ENCODE results near the gene PSMA5.

PSMA5 gene

DNA sequence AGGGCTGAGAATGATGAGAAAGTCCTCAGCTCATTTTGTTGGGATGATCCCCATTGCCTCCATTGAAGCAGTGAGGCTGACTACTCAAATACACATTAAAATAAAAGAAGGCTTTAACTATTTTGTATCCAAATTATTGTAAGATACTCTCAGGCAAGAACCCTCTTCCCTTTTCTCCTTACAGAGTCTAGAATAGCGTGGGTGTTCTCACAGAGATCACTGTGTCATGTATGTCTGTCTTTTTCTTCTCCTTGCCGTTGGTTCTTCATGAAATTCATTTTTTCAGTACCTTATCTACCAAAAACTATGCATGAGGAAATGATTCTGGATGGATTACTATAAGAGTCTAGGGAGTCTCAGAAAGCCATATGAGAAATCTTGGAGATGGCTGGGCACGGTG is 58.6 kb downstream of the PSMA5 start:
- DNase-seq (ENCODE audit: low spot score), result no peak

DNA sequence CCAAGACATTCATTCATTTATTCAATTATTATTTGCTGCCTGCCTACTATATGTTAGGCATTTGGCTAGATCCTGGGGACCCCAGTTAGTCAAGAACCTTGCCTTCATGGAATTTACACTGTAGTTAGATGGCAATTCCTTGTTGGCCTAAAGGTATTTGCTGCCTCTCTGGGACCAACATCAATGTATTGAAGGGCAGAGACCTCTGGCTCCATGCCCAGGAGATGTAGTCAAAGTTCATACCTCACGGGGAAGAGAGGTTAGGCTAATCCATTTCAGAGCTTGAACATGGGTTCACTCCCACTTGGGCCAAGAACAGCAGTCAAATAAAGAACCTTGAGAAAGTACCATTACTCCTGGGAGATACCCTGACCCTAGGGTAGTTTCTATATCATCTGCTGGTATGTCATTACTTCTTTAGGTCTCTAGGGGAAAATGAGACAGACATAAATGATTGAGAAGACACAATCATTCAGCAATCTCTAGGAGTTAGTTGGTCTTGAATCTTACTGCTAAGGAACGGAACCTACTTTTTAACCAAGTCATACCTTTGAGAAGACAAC is 60.5 kb downstream of the PSMA5 start:
- no peak for DNase-seq (ENCODE audit: low spot score)

DNA sequence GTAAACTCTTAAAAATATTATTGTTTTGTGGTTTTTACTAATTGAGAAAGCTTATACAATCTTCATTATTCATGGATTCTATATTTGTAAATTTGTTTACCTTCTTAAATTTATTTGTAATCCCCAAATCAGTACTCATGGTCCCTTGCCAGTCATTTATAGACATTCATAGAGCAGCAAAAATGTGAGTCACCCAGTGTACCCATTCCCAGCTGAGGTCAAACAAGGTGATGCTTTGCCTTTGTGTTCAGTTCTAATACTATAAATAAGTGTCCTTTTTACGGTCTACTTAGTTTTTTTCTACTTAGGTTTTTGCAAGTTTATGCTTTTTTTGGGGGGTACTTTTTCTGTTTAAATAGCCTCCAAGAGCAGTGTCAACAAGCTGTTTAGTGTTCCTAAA is 64.6 kb downstream of the PSMA5 start:
- peak; percentile 28 for DNase-seq (ENCODE audit: low spot score)

DNA sequence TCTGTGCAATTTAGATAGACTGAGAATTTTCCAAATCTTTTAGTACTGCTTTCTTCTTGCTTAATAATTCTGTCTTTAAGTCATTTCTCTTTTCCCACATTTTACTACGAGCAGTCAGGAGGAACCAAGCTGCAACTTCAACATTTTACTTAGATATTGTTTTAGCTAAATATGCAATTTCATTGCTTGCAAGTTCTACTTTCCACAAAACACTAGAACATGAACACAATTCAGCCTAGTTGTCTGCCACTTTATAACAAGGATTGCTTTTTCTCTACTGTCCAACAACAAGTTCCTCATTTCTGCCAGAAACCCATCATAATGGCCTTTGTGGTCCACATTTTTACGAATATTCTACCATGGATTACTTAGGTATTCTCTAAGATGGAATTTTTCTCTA is 65.2 kb downstream of the PSMA5 start:
- no peak for DNase-seq (ENCODE audit: low spot score)

DNA sequence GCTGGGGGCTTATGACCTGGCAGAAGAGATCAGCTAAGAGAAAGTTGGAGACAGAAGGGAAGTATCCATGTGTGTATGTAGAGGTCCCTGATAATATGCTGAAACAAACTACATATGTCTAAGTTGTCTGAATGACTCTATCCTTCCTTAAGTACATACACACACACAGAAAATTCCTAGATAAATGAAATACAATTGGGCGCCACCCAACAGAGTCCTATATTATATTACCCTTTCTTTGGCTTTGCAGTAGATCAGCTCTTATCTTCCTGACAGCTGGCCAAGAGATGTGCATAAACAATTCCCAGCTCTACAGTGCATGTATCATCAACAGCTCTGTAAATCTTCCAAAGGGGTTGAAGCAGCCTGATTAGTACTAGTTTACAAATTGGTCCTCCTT is 68.6 kb downstream of the PSMA5 start:
- DNase-seq (ENCODE audit: low spot score), result no peak

DNA sequence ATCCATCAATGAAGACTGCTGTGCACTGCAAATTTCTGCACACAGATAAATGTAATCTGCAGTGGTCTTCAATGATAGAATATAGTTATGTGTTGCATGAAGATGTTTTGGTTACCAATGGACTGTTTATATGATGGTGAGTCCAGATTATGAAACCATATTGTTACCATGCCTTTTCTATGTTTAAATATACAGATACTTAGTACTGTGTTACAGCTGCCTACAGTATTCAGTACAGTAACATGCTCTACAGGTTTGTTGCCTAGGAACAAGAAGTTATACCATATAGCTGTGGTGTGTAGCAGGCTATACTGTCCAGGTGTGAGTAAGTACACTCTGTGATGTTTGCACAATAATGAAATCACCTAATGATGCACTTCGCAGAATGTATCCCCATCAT is 69.3 kb downstream of the PSMA5 start:
- DNase-seq (ENCODE audit: low spot score), result no peak

DNA sequence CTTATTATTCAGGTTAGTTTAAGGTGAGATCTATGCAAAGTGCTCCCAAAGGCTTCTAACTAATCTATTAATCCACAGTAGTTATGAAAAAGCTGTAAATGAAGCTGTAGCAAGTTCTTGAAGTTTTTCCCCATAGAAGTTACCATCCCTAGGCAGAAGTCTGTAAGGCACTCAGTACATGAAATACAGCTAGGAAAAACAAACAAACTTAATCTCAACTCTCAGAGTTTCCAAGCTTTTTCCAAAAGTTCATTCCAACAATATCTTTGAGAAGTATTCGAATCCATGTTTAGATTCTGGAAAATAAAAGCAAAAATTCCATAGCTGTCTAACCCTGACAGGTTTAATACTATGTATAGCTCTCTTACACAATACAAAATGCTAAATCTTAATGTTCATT is 69.7 kb downstream of the PSMA5 start:
- no peak for DNase-seq (ENCODE audit: low spot score)

DNA sequence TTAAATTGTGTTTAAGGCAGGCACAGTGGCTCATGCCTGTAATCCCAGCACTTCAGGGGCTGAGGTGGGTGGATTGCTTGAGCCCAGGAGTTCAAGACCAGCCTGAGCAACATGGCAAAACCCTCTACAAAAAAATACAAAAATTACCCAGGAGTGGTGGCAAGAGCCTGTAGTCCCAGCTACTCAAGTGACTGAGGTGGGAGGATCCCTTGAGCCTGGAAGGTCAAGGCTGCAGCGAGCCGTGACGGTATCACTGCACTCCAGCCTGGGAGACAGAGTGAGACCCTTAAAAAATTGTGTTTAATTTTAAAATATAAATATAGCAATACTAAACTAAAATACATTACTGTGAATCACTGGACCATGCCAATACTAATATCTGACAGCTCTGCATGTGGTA is 71.3 kb downstream of the PSMA5 start:
- DNase-seq (ENCODE audit: low spot score), result no peak

DNA sequence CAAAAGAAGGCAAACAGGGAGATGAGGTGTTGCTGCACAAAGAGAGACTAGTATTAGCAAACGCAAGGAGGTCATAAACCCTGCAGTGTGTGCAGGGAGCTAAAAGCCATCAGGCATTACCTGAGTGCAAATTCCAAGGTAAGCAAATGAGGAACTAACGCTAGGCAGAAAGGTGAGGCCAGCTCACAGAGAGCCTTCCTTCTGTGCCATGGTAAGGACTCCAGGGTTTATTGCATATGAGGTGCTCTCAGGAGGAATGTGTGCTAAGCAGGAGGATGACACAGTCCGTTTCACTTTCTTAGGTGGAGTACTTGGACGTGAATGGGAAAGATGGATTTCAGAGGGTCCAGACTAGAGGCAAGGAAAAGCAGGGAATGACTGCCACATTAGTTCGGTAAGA is 74.8 kb downstream of the PSMA5 start:
- DNase-seq (ENCODE audit: low spot score), result no peak

DNA sequence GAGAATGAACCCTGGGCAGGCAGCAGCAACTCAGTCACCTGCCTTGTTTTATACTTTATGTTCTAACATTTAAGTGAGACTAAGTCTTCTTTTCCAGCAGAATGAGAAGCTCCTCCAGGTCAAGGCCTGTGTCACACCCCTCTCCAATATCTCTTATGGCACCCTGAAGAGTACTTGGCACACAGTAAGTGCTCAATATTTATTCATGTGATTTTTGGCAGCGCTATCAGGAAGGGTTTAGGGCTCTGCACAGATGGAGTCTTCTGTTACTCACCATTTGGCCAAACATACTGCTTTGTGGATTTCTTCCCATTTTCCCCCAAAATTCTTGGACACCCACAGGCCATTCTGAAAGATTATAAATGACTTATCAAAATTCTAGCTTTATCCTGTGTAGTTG is 75.6 kb downstream of the PSMA5 start:
- no peak for DNase-seq (ENCODE audit: low spot score)

DNA sequence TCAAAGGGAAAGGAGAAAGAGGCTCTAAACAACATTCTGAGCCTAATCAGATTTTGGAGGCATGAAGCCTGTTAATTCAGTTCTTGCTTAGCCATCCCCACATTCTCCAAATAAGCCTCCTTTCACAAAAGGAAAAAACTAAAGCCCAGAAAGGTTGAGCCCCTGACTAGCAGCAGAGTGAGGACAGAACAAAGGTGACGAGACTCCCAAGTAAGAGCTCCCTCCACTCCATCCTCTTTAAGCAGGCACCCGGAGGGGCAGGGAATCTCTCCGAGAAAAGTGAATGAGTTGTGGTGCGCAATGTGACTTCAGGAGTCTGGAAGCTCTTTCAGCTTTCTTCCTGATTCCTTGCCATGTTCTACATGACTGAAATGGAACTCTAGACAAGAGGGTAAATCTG is 76.1 kb downstream of the PSMA5 start:
- DNase-seq (ENCODE audit: low spot score), result no peak
